Measurements from ENCODE around the gene OPCML. TPM values are rescaled to one million over a fixed set of nuclear protein-coding genes. Genes with fewer than 3 reads are reported as not detected.

Gene OPCML
- total and polyA plus RNA-seq, 2 of the 13 experiments (the other 11 are each of a cell fraction or from before 2014, with no cell fraction given), result not detected

DNA sequence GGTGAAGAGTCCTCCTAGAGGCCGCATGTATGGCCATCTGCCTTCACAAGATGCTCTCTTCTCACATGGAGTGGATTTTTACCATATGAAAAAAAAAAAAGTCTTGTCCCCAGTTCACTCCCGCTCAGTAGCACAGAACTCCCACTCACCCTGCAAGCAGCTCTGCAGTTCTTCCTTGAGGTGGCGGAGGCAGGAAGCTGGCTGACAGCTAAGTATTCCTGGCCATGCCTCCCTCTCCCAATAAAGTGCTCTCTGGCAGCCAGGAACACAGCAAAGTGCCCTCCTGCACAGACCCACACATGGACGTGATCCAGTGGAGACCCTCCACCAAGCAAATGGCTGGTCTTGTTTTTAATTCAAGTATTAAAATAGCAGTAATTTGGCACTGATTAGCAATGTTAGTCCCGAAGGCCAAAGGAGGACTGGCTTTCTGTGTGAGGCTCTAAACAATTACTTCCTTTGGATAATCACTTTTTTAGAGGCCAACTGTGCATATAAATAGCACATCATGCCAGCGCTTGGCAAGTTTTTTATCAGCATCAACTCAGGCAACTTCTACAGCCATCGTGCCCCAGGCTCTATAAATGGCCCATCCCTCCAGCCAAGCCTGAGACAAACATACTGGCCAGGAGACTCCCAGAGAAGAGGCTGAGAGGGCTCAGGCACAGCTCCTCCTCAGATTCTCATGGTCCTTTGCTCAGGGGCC is 413.6 kb downstream of the OPCML start:
- no peak overlapping the region for H2AFZ ChIP-seq (ENCODE audit: low read length)
- no peaks in the 10 kb centered on the region for H3K36me3 ChIP-seq (replicated peaks in 1 of 2; ENCODE audit: control insufficient read depth in 1 of 2, insufficient read depth in 2 of 2, low read length in 2 of 2)
- no peak overlapping the region for H3K4me3 ChIP-seq (replicated peaks in 1 of 3; ENCODE audit: insufficient read depth in 1 of 3, low read depth in 2 of 3, low read length in 3 of 3)
- ChIA-PET CTCF (ENCODE audit: low intra/inter-chr PET ratio, low total read pairs) (no interaction called here), POLR2A (no interaction called here)
- no TSS peak for BruUV-seq (replicated peaks)
- no peak overlapping the region for H3K9ac ChIP-seq (ENCODE audit: insufficient read depth, low read depth, low read length)
- no peaks in the 10 kb centered on the region for H3K4me1 ChIP-seq (ENCODE audit: insufficient read depth, low read length)
- no peak overlapping the region for H3K4me2 ChIP-seq (ENCODE audit: low read depth, low read length)
- H3K9me3 ChIP-seq (ENCODE audit: low read length), result no peaks in the 10 kb centered on the region
- no peak for DNase-seq (ENCODE audit: low spot score)
- 28% methylated on average over 7 of the region's 7 CpGs for WGBS (ENCODE audit: low lambda C conversion rate)
- in situ Hi-C loops (cut with HindIII; ENCODE audit: extremely low pct_ligation_motif_present, low pct_unique_long_range_greater_than_20kb) (no loop called here), intact Hi-C loops (cut with micrococcal nuclease; ENCODE audit: unreplicated experiment) (no loop called here)
- ATAC-seq, result no peak
- no peaks in the 10 kb centered on the region for H4K20me1 ChIP-seq (ENCODE audit: insufficient read depth, low read length)
- H3K27me3 ChIP-seq (ENCODE audit: control insufficient read depth in 1 of 2, insufficient read depth in 2 of 2, low read length in 2 of 2), result peaks cover 0 to 3% of the 10 kb centered on the region in 2 experiments; a peak in 1 of 5 replicates
- H3K27ac ChIP-seq (ENCODE audit: extremely low read length, insufficient read depth, low read length), result no peak overlapping the region
- TF ChIP-seq BHLHE40 (IDR thresholded peaks at IDR 0.05; ENCODE audit: low read length) (no peak), ZNF607 (CRISPR knock-in tag; IDR thresholded peaks at IDR 0.05; ENCODE audit: borderline replicate concordance) (no peak), ZNF841 (CRISPR knock-in tag; IDR thresholded peaks at IDR 0.05; ENCODE audit: borderline replicate concordance) (no peak), FOXA1 (IDR thresholded peaks at IDR 0.05) (no peak), FOXA1 (CRISPR knock-in tag; IDR thresholded peaks at IDR 0.05) (no peak), ZNF3 (CRISPR knock-in tag; IDR thresholded peaks at IDR 0.05) (no peak), ZNF619 (CRISPR knock-in tag; IDR thresholded peaks at IDR 0.05) (no peak), SNAPC2 (CRISPR knock-in tag; IDR thresholded peaks at IDR 0.05) (no peak)
- TF ChIP-seq, protein P1, sequence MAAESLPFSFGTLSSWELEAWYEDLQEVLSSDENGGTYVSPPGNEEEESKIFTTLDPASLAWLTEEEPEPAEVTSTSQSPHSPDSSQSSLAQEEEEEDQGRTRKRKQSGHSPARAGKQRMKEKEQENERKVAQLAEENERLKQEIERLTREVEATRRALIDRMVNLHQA (CRISPR knock-in tag; IDR thresholded peaks at IDR 0.05), result no peak
- TF ChIP-seq, protein P2, sequence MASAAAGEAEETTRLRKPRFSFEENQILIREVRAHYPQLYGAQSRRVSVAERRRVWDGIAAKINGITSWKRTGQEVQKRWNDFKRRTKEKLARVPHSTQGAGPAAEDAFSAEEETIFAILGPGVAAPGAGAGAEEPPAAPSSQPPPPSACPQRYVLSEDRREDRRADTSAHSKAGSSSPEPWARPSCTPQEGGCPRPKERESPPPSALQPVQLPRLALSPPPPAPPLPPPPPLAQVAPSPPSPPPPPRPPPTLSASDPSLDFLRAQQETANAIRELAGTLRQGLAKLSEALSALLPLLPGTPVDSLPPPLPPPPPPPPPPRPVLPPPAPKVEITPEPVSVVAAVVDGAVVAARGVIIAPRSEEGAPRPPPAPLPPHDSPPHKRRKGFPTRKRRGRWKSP (CRISPR knock-in tag; IDR thresholded peaks at IDR 0.05), result no peak
- no peaks in the 10 kb centered on the region for H3K79me2 ChIP-seq (ENCODE audit: insufficient read depth, low read length)
- FAIRE-seq, result no peak

Data from HepG2 (cell line).